ENCODE results near the gene HOXC5. TPM values are rescaled to one million over a fixed set of nuclear protein-coding genes. Genes with fewer than 3 reads are reported as not detected.
A peak's percentile ranks its signal among the peaks of the same experiment; 100 is the strongest.

The HOXC5 gene
- total RNA-seq, 4 donors from 2014 or later, result 0.36 to 1.4 TPM; not detected in 2

GRCh38 chr12:53994264-53995001 is 38.4 kb upstream of the HOXC5 start:
- intact Hi-C loops (cut with DNase I; ENCODE audit: low total_unique reads), result loop anchor here (10.0 kb wide), 2 partner anchors 950 to 1730 kb away; partner anchors contain the start of genes CD63 and RDH5
- H3K4me3 ChIP-seq, result peak overlapping the region; percentile 64 to 88 (median 80)
- TF ChIP-seq POLR2A (IDR thresholded peaks at IDR 0.05) (no peak), CTCF (IDR thresholded peaks at IDR 0.05 in 4 of 5, conservative IDR thresholded peaks at IDR 0.05 in 1 of 5) (no peak)
- in situ Hi-C loops (cut with MboI; ENCODE audit: low sequenced_read_pairs in 4 of 4), result loop anchor here in 3 of 4 donors (25.0 kb wide), 3 partner anchors 218 to 1718 kb away; partner anchors contain the start of genes GPR84 (in 2 of the 3), BLOC1S1 (in 1 of the 3), ITGA7 (in 1 of the 3) and RDH5 (in 1 of the 3)
- no peaks in the 10 kb centered on the region for H3K36me3 ChIP-seq
- ATAC-seq (peak; percentile 20 to 26), DNase-seq (peak in 1 of 2 donors; percentile 53)
- H3K4me1 ChIP-seq, result peaks cover 43 to 54% of the 10 kb centered on the region in 2 donors
- no peaks in the 10 kb centered on the region for H3K27me3 ChIP-seq
- H3K27ac ChIP-seq, result peak overlapping the region; percentile 94 to 100 (median 98)
- H3K9me3 ChIP-seq, result no peaks in the 10 kb centered on the region

- H3K36me3 ChIP-seq, result no peaks in the 10 kb centered on the region
- no peak for TF ChIP-seq CTCF (IDR thresholded peaks at IDR 0.05 in 4 of 5, conservative IDR thresholded peaks at IDR 0.05 in 1 of 5)
- no peak for TF ChIP-seq POLR2A (IDR thresholded peaks at IDR 0.05)
- DNase-seq (no peak), ATAC-seq (peak; percentile 2 to 3)
- peaks cover 37 to 49% of the 10 kb centered on the region in 2 donors for H3K4me1 ChIP-seq
- in situ Hi-C loops (cut with MboI; ENCODE audit: low sequenced_read_pairs in 4 of 4), result loop anchor here in 3 of 4 donors (25.0 kb wide), 3 partner anchors 217 to 1717 kb away; partner anchors contain the start of genes GPR84 (in 2 of the 3), BLOC1S1 (in 1 of the 3), ITGA7 (in 1 of the 3) and RDH5 (in 1 of the 3)
- H3K9me3 ChIP-seq, result no peaks in the 10 kb centered on the region
- intact Hi-C loops (cut with DNase I; ENCODE audit: low total_unique reads), result loop anchor here (10.0 kb wide), 2 partner anchors 950 to 1730 kb away; partner anchors contain the start of genes CD63 and RDH5
- peak overlapping the region; percentile 94 to 100 (median 98) for H3K27ac ChIP-seq
- peaks cover 0 to 2% (median 0%) of the 10 kb centered on the region in 3 donors for H3K27me3 ChIP-seq
- peak overlapping the region; percentile 64 to 88 (median 80) for H3K4me3 ChIP-seq
These were observed 37.9 kb upstream of the HOXC5 start for GRCh38 chr12:53995002-53995377.

- peak; percentile 86 to 95 for DNase-seq
These were observed 37.2 kb upstream of the HOXC5 start for GRCh38 chr12:53995378-53996239.

More at GRCh38 chr12:53995378-53996239, 37.2 kb upstream of the HOXC5 start:
- in situ Hi-C loops (cut with MboI; ENCODE audit: low sequenced_read_pairs in 4 of 4), result loop anchor here in 3 of 4 donors (25.0 kb wide), 3 partner anchors 217 to 1717 kb away; partner anchors contain the start of genes GPR84 (in 2 of the 3), BLOC1S1 (in 1 of the 3), ITGA7 (in 1 of the 3) and RDH5 (in 1 of the 3)
- Histone ChIP-seq H3K4me1 (peaks cover 32 to 43% of the 10 kb centered on the region in 2 donors), H3K36me3 (no peaks in the 10 kb centered on the region), H3K27ac (peak overlapping the region; percentile 94 to 100 (median 98)), H3K9me3 (no peaks in the 10 kb centered on the region), H3K4me3 (peak overlapping the region; percentile 64 to 88 (median 80)), H3K27me3 (peaks cover 0 to 2% (median 0%) of the 10 kb centered on the region in 3 donors)
- peak; percentile 35 to 55 for ATAC-seq
- TF ChIP-seq POLR2A (IDR thresholded peaks at IDR 0.05) (peak; percentile 97 to 98), CTCF (IDR thresholded peaks at IDR 0.05 in 4 of 5, conservative IDR thresholded peaks at IDR 0.05 in 1 of 5) (no peak)
- intact Hi-C loops (cut with DNase I; ENCODE audit: low total_unique reads), result loop anchor here (10.0 kb wide), 2 partner anchors 951 to 1729 kb away; partner anchors contain the start of genes CD63 and RDH5
